ENCODE measurements around the gene PDZD2.
A peak's percentile ranks its signal among the peaks of the same experiment; 100 is the strongest.

- TF ChIP-seq CTCF (IDR thresholded peaks at IDR 0.05; ENCODE audit: poor library complexity, severe bottlenecking) = no peak
- TF ChIP-seq, protein P1, sequence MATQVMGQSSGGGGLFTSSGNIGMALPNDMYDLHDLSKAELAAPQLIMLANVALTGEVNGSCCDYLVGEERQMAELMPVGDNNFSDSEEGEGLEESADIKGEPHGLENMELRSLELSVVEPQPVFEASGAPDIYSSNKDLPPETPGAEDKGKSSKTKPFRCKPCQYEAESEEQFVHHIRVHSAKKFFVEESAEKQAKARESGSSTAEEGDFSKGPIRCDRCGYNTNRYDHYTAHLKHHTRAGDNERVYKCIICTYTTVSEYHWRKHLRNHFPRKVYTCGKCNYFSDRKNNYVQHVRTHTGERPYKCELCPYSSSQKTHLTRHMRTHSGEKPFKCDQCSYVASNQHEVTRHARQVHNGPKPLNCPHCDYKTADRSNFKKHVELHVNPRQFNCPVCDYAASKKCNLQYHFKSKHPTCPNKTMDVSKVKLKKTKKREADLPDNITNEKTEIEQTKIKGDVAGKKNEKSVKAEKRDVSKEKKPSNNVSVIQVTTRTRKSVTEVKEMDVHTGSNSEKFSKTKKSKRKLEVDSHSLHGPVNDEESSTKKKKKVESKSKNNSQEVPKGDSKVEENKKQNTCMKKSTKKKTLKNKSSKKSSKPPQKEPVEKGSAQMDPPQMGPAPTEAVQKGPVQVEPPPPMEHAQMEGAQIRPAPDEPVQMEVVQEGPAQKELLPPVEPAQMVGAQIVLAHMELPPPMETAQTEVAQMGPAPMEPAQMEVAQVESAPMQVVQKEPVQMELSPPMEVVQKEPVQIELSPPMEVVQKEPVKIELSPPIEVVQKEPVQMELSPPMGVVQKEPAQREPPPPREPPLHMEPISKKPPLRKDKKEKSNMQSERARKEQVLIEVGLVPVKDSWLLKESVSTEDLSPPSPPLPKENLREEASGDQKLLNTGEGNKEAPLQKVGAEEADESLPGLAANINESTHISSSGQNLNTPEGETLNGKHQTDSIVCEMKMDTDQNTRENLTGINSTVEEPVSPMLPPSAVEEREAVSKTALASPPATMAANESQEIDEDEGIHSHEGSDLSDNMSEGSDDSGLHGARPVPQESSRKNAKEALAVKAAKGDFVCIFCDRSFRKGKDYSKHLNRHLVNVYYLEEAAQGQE (IDR thresholded peaks at IDR 0.05; ENCODE audit: borderline replicate concordance) = no peak
- no peak for TF ChIP-seq POLR2AphosphoS5 (IDR thresholded peaks at IDR 0.05)
- TF ChIP-seq RAD21 (conservative IDR thresholded peaks at IDR 0.05) = no peak
- no peak for TF ChIP-seq TAF1 (IDR thresholded peaks at IDR 0.05; ENCODE audit: low read depth)
- TF ChIP-seq SMC3 (conservative IDR thresholded peaks at IDR 0.05; ENCODE audit: poor library complexity) = peak; percentile 6
These were observed 815 bp downstream of the PDZD2 start for GRCh38 chr5:31639481-31640411.
